Panc1 (cell line): ENCODE measurements around the gene TMEM117. TPM values are rescaled to one million over a fixed set of nuclear protein-coding genes. Genes with fewer than 3 reads are reported as not detected.

Source experiments
- ATAC-seq: fragments of 200-7000 bp; cut with Tn5 transposase; 2 replicates; pipeline ENCODE4 v1.9.1; 2020; ENCODE audit warnings: mild to moderate bottlenecking, moderate library complexity
- BruUV-seq: library from RNA; stranded (reverse); fragments of 400-500 nt; replicated peaks from 2 replicates; lab custom pipeline; 2021; lab: Mats Ljungman, UMichigan
- CTCF ChIA-PET: fragments of 300-600 bp; sonication (Branson Sonifier 250); formaldehyde crosslinking; loops from one replicate; lab custom pipeline; 2022; ENCODE audit warnings: antibody characterized with exemption; lab: Charles Lee
- POLR2A ChIA-PET: fragments of 300-600 bp; sonication (Branson Sonifier 250); formaldehyde crosslinking; loops from one replicate; lab custom pipeline; 2022; ENCODE audit warnings: antibody characterized with exemption; lab: Charles Lee
- DNase-seq: peaks from one replicate; pipeline ENCODE4 v3.0.0-alpha.2; 2010; ENCODE audit warnings: low read depth, low spot score
- H3K27ac ChIP-seq: 2 replicates; pipeline ENCODE4 v1.5.1; 2011; ENCODE audit warnings: mild to moderate bottlenecking, low read length, inconsistent platforms
- H3K27me3 ChIP-seq: fragments of 200-500 bp; sonication (Bioruptor generic); 2 replicates; pipeline ENCODE4 v1.6.0; 2014; ENCODE audit warnings: low read length, inconsistent platforms; ENCODE audit not compliant: control insufficient read depth, insufficient read depth
- H3K36me3 ChIP-seq: fragments of 200-500 bp; sonication (Bioruptor generic); 2 replicates; pipeline ENCODE4 v1.5.1; 2014; ENCODE audit warnings: inconsistent platforms, mild to moderate bottlenecking, low read length, moderate library complexity; ENCODE audit not compliant: control insufficient read depth, insufficient read depth
- H3K4me1 ChIP-seq: 2 replicates; pipeline ENCODE4 v1.5.1; 2011; ENCODE audit warnings: inconsistent platforms, mild to moderate bottlenecking, low read length, moderate library complexity; ENCODE audit not compliant: control insufficient read depth, insufficient read depth
- H3K4me3 ChIP-seq, 2 experiments: 2 replicates each; pipeline ENCODE4 v1.5.1; 2011 to 2012; ENCODE audit warnings: low read depth in 2 of 2, low read length in 2 of 2, mild to moderate bottlenecking in 2 of 2, inconsistent platforms in 1 of 2, moderate library complexity in 1 of 2
- H3K9me3 ChIP-seq: fragments of 200-500 bp; sonication (Bioruptor generic); 2 replicates; pipeline ENCODE4 v1.5.1; 2014; ENCODE audit warnings: low read depth, mild to moderate bottlenecking, inconsistent platforms, low read length, moderate library complexity; ENCODE audit not compliant: control insufficient read depth, insufficient read depth
- CTCF ChIP-seq: fragments of 450-650 bp; IDR thresholded peaks from 2 replicates; pipeline ENCODE4 v1.5.1; 2017; ENCODE audit warnings: mild to moderate bottlenecking
- POLR2AphosphoS5 ChIP-seq: IDR thresholded peaks from 2 replicates; pipeline ENCODE4 v1.6.1; 2012; ENCODE audit warnings: mild to moderate bottlenecking, low read depth, low read length, moderate library complexity
- REST ChIP-seq, 2 experiments: IDR thresholded peaks; 2 replicates each; pipeline ENCODE4 v1.6.1; 2011 to 2012; ENCODE audit warnings: low read depth in 2 of 2, control low read depth in 1 of 2, low read length in 1 of 2, mild to moderate bottlenecking in 1 of 2, moderate library complexity in 1 of 2; ENCODE audit not compliant: insufficient read depth in 1 of 2
- SIN3A ChIP-seq: IDR thresholded peaks from 2 replicates; pipeline ENCODE4 v1.6.1; 2012; ENCODE audit warnings: low read depth, mild to moderate bottlenecking, low read length, moderate library complexity, borderline replicate concordance; ENCODE audit not compliant: insufficient read depth
- TCF7L2 ChIP-seq: IDR thresholded peaks from 2 replicates; pipeline ENCODE4 v1.6.1; 2011; ENCODE audit warnings: mild to moderate bottlenecking, low read depth, low read length, inconsistent platforms
- in situ Hi-C: cut with HindIII; loops from 2 replicates; pipeline ENCODE4 v1.10.0; 2016; ENCODE audit warnings: low sequenced_read_pairs, low pct_unique_long_range_greater_than_20kb
- intact Hi-C: fragments of 100-400 bp; cut with micrococcal nuclease; formaldehyde crosslinking; loops from one replicate; pipeline ENCODE4 v1.10.0; 2022; ENCODE audit not compliant: unreplicated experiment
- total RNA-seq: library from RNA; stranded (reverse); gene quantifications from one replicate; pipeline ENCODE4 v1.2.1, GENCODE V29; 2021; ENCODE audit not compliant: unreplicated experiment

The TMEM117 gene
- total RNA-seq, 1 experiment from 2014 or later: 5.5 TPM

- CTCF ChIA-PET: no interaction called here
- in situ Hi-C loops: no loop called here
Observed at GRCh38 chr12:44052554-44052953, 216.7 kb downstream of the TMEM117 start.

GRCh38 chr12:44053549-44054127 lies 217.8 kb downstream of the TMEM117 start:
- H3K9me3 ChIP-seq: no peaks in the 10 kb centered on the region
- no peak for TF ChIP-seq POLR2AphosphoS5
- TF ChIP-seq SIN3A: no peak
- TF ChIP-seq REST (IDR thresholded peaks at IDR 0.05; ENCODE audit: insufficient read depth in 1 of 2, low read depth in 2 of 2, low read length in 1 of 2): no peak
- no peak for TF ChIP-seq CTCF
- no peak for TF ChIP-seq TCF7L2
- H3K4me1 ChIP-seq: no peaks in the 10 kb centered on the region
- intact Hi-C loops: no loop called here
- in situ Hi-C loops: no loop called here
- H3K27ac ChIP-seq: no peak overlapping the region
- no peaks in the 10 kb centered on the region for H3K27me3 ChIP-seq
- DNase-seq (no peak), ATAC-seq (no peak)
- no peak overlapping the region for H3K4me3 ChIP-seq
- ChIA-PET POLR2A (no interaction called here), CTCF (no interaction called here)
- H3K36me3 ChIP-seq: no peaks in the 10 kb centered on the region
- no TSS peak for BruUV-seq

More at GRCh38 chr12:44052554-44052953, 216.7 kb downstream of the TMEM117 start:
- POLR2A ChIA-PET: no interaction called here
- Histone ChIP-seq H3K4me3 (no peak overlapping the region), H3K4me1 (no peaks in the 10 kb centered on the region), H3K9me3 (no peaks in the 10 kb centered on the region), H3K27ac (no peak overlapping the region), H3K36me3 (no peaks in the 10 kb centered on the region), H3K27me3 (no peaks in the 10 kb centered on the region)
- DNase-seq (no peak), ATAC-seq (no peak)
- intact Hi-C loops: no loop called here
- no peak for TF ChIP-seq POLR2AphosphoS5
- no peak for TF ChIP-seq REST (IDR thresholded peaks at IDR 0.05; ENCODE audit: insufficient read depth in 1 of 2, low read depth in 2 of 2, low read length in 1 of 2)
- no peak for TF ChIP-seq TCF7L2
- no peak for TF ChIP-seq CTCF
- no peak for TF ChIP-seq SIN3A
- no TSS peak for BruUV-seq
